HG03342 (cell line): ENCODE results near the gene HLA-DQA2.
"Not testable (repeated sequence)": the region's sequence is repeated elsewhere in the genome, so short reads cannot be mapped to it uniquely, and the experiment has no call there.

Experiments used
- ATAC-seq: cut with Tn5 transposase; IDR thresholded peaks from one replicate; pipeline ENCODE4 v1.9.1; 2021; ENCODE audit warnings: mild to moderate bottlenecking, moderate library complexity; ENCODE audit not compliant: unreplicated experiment

HLA-DQA2 gene

GRCh38 chr6:32741031-32741960 lies at the start of gene HLA-DQA2:
HLA-DQA2 (plus strand) TSS chr6:32741391; CDS start chr6:32741444, 53 bp downstream.
- no peak for ATAC-seq

- peak; percentile 47 for ATAC-seq
These were observed 49.2 kb upstream of the HLA-DQA2 start for GRCh38 chr6:32692019-32692418.

- no peak for ATAC-seq
These were observed 44.2 kb upstream of the HLA-DQA2 start for GRCh38 chr6:32697031-32697430.

- no peak for ATAC-seq
These were observed 40.7 kb upstream of the HLA-DQA2 start for GRCh38 chr6:32700391-32701040.

GRCh38 chr6:32703347-32703746 lies 37.8 kb upstream of the HLA-DQA2 start:
- no peak for ATAC-seq

- ATAC-seq, result not testable (repeated sequence)
These were observed 36.0 kb upstream of the HLA-DQA2 start for GRCh38 chr6:32705164-32705563.

GRCh38 chr6:32709625-32710024 lies 31.6 kb upstream of the HLA-DQA2 start:
- ATAC-seq, result no peak

GRCh38 chr6:32713241-32713640 lies 27.9 kb upstream of the HLA-DQA2 start:
- no peak for ATAC-seq

GRCh38 chr6:32716396-32716795 lies 24.8 kb upstream of the HLA-DQA2 start:
- ATAC-seq, result no peak

GRCh38 chr6:32718879-32719278 lies 22.3 kb upstream of the HLA-DQA2 start:
- ATAC-seq, result no peak

GRCh38 chr6:32738126-32738525 lies 3.1 kb upstream of the HLA-DQA2 start:
- no peak for ATAC-seq

GRCh38 chr6:32742374-32742773 lies 1.2 kb downstream of the HLA-DQA2 start:
- no peak for ATAC-seq

- no peak for ATAC-seq
These were observed 3.6 kb downstream of the HLA-DQA2 start for GRCh38 chr6:32744776-32745175.

GRCh38 chr6:32745649-32746048 lies 4.5 kb downstream of the HLA-DQA2 start:
- ATAC-seq, result not testable (repeated sequence)

GRCh38 chr6:32752580-32752979 lies 11.4 kb downstream of the HLA-DQA2 start:
- no peak for ATAC-seq

GRCh38 chr6:32759669-32760068 lies 18.5 kb downstream of the HLA-DQA2 start:
- ATAC-seq, result no peak

GRCh38 chr6:32761072-32761471 lies 19.9 kb downstream of the HLA-DQA2 start:
- no peak for ATAC-seq

- no peak for ATAC-seq
These were observed 20.4 kb downstream of the HLA-DQA2 start for GRCh38 chr6:32761548-32761947.

GRCh38 chr6:32763421-32763820 lies 22.2 kb downstream of the HLA-DQA2 start, which contains the start of gene HLA-DQB2:
HLA-DQB2 (minus strand) TSS chr6:32763532; CDS start chr6:32763470, 62 bp downstream.
- no peak for ATAC-seq

GRCh38 chr6:32764048-32764447 lies 22.9 kb downstream of the HLA-DQA2 start:
- no peak for ATAC-seq

GRCh38 chr6:32772656-32773055 lies 31.5 kb downstream of the HLA-DQA2 start:
- no peak for ATAC-seq

GRCh38 chr6:32774426-32774825 lies 33.2 kb downstream of the HLA-DQA2 start:
- no peak for ATAC-seq
